ENCODE results near the gene POLRMT. TPM values are rescaled to one million over a fixed set of nuclear protein-coding genes. Genes with fewer than 3 reads are reported as not detected.

Gene POLRMT
- total and polyA plus RNA-seq, 2 experiments from 2014 or later: 98.0 to 148 TPM

GRCh38 chr19:572743-573518 lies 60.4 kb downstream of the POLRMT start:
- Histone ChIP-seq H3K4me3 (peak overlapping the region; percentile 96), H3K4me1 (ENCODE audit: insufficient read depth) (peaks cover 18% of the 10 kb centered on the region), H3K36me3 (ENCODE audit: insufficient read depth) (no peaks in the 10 kb centered on the region), H3K27me3 (ENCODE audit: insufficient read depth) (no peaks in the 10 kb centered on the region), H3F3A (replicated peaks; ENCODE audit: low read depth) (peaks cover 15% of the 10 kb centered on the region), H3K79me2 (replicated peaks; ENCODE audit: insufficient read depth) (peaks cover 55% of the 10 kb centered on the region), H2AFZ (no peak overlapping the region), H3K27ac (ENCODE audit: low read depth) (peak overlapping the region; percentile 45; the same call in 1 of the 2 replicates), H4K20me1 (replicated peaks; ENCODE audit: insufficient read depth) (peaks cover 39% of the 10 kb centered on the region), H3K4me2 (peak overlapping the region; percentile 100), H3K9me2 (ENCODE audit: insufficient read depth) (no peaks in the 10 kb centered on the region)
- H3K4me3 Mint-ChIP-seq: peak overlapping the region; percentile 90
- peaks cover 29% of the 10 kb centered on the region for H3K4me1 Mint-ChIP-seq
- peaks cover 30% of the 10 kb centered on the region for H3K36me3 Mint-ChIP-seq (ENCODE audit: low read depth)
- TF ChIP-seq POLR2AphosphoS5 (IDR thresholded peaks at IDR 0.05; ENCODE audit: low read depth): no peak
- no peak for TF ChIP-seq NANOG (IDR thresholded peaks at IDR 0.05; ENCODE audit: borderline replicate concordance)
- DNase-seq (ENCODE audit: low spot score) (peak; percentile 59), ATAC-seq (peak; percentile 17)
- H3K27me3 Mint-ChIP-seq (ENCODE audit: insufficient read depth, low read depth, poor library complexity): peaks cover 42% of the 10 kb centered on the region
- H3K27ac Mint-ChIP-seq: peak overlapping the region; percentile 82
- peaks cover 16% of the 10 kb centered on the region for H3K9me3 Mint-ChIP-seq

DNA sequence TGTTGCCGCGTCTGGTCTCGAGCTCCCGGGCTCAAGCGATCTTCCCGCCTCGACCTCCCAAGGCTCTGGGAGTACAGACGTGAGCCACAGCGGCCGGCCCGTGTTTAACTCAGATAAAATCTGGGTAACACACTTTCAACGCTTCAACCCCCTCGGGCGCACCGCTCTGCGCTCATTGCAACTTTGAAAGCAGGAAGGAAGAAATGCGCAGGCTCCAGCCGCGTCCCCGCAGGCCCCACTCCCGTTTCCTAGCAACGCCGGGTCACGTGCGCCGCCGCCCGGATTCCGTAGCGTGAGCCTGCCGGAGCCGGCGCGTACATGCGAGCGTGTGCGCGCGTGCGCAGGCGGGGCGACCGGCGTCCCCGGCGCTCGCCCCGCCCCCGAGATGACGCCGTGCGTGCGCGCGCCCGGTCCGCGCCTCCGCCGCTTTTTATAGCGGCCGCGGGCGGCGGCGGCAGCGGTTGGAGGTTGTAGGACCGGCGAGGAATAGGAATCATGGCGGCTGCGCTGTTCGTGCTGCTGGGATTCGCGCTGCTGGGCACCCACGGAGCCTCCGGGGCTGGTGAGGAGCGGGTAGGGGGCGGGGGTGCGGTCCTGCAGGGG lies 61.1 kb downstream of the POLRMT start, which contains the start of gene BSG:
Gene BSG, plus strand, starts transcription at position 457 of the 603 bp plus-strand sequence. Its CDS starts 39 bp downstream, at position 496.
- Histone ChIP-seq H3K27me3 (ENCODE audit: insufficient read depth) (no peaks in the 10 kb centered on the region), H2AFZ (peak within 1 kb of the TSS; percentile 14; the same call in 1 of the 2 replicates), H3K9me2 (ENCODE audit: insufficient read depth) (no peaks in the 10 kb centered on the region), H3F3A (replicated peaks; ENCODE audit: low read depth) (peaks cover 15% of the 10 kb centered on the region), H3K4me3 (peak within 1 kb of the TSS; percentile 96), H3K79me2 (replicated peaks; ENCODE audit: insufficient read depth) (peaks cover 48% of the 10 kb centered on the region), H3K36me3 (ENCODE audit: insufficient read depth) (no peaks in the 10 kb centered on the region), H3K4me2 (peak within 1 kb of the TSS; percentile 100), H3K4me1 (ENCODE audit: insufficient read depth) (peaks cover 18% of the 10 kb centered on the region), H3K27ac (ENCODE audit: low read depth) (peak within 1 kb of the TSS; percentile 97), H4K20me1 (replicated peaks; ENCODE audit: insufficient read depth) (peaks cover 33% of the 10 kb centered on the region)
- ATAC-seq (peak; percentile 59), DNase-seq (ENCODE audit: low spot score) (peak; percentile 99)
- H3K9me3 Mint-ChIP-seq: peaks cover 16% of the 10 kb centered on the region
- peaks cover 42% of the 10 kb centered on the region for H3K27me3 Mint-ChIP-seq (ENCODE audit: insufficient read depth, low read depth, poor library complexity)
- peak within 1 kb of the TSS; percentile 99 for H3K27ac Mint-ChIP-seq
- H3K36me3 Mint-ChIP-seq (ENCODE audit: low read depth): peaks cover 37% of the 10 kb centered on the region
- peak within 1 kb of the TSS; percentile 90 for H3K4me3 Mint-ChIP-seq
- peaks cover 29% of the 10 kb centered on the region for H3K4me1 Mint-ChIP-seq
- no peak for TF ChIP-seq CTCF (conservative IDR thresholded peaks at IDR 0.05; ENCODE audit: low read depth in 2 of 2)
- no peak for TF ChIP-seq ZNF114 (CRISPR knock-in tag; IDR thresholded peaks at IDR 0.05)
- no peak for TF ChIP-seq EZH2 (IDR thresholded peaks at IDR 0.05; ENCODE audit: low read depth, unreplicated experiment)
- peak; percentile 96 for TF ChIP-seq POLR2AphosphoS5 (IDR thresholded peaks at IDR 0.05; ENCODE audit: low read depth)
- TF ChIP-seq, protein P1, sequence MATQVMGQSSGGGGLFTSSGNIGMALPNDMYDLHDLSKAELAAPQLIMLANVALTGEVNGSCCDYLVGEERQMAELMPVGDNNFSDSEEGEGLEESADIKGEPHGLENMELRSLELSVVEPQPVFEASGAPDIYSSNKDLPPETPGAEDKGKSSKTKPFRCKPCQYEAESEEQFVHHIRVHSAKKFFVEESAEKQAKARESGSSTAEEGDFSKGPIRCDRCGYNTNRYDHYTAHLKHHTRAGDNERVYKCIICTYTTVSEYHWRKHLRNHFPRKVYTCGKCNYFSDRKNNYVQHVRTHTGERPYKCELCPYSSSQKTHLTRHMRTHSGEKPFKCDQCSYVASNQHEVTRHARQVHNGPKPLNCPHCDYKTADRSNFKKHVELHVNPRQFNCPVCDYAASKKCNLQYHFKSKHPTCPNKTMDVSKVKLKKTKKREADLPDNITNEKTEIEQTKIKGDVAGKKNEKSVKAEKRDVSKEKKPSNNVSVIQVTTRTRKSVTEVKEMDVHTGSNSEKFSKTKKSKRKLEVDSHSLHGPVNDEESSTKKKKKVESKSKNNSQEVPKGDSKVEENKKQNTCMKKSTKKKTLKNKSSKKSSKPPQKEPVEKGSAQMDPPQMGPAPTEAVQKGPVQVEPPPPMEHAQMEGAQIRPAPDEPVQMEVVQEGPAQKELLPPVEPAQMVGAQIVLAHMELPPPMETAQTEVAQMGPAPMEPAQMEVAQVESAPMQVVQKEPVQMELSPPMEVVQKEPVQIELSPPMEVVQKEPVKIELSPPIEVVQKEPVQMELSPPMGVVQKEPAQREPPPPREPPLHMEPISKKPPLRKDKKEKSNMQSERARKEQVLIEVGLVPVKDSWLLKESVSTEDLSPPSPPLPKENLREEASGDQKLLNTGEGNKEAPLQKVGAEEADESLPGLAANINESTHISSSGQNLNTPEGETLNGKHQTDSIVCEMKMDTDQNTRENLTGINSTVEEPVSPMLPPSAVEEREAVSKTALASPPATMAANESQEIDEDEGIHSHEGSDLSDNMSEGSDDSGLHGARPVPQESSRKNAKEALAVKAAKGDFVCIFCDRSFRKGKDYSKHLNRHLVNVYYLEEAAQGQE (IDR thresholded peaks at IDR 0.05; ENCODE audit: unreplicated experiment): no peak
- no peak for TF ChIP-seq ZNF462 (CRISPR knock-in tag; IDR thresholded peaks at IDR 0.05)
- no peak for TF ChIP-seq STAT1 (IDR thresholded peaks at IDR 0.05; ENCODE audit: unreplicated experiment)
